Chondrocyte (in vitro differentiated cells): ENCODE measurements around the gene TRIM24. TPM values are rescaled to one million over a fixed set of nuclear protein-coding genes. Genes with fewer than 3 reads are reported as not detected.

Experiments
- DNase-seq: peaks from one replicate; pipeline ENCODE4 v3.0.0; 2021; ENCODE audit warnings: mixed read lengths, low spot score
- H3K27ac Mint-ChIP-seq: one replicate; pipeline ENCODE4 v1.8.0; 2021; ENCODE audit warnings: mild to moderate bottlenecking, moderate library complexity, mixed read lengths; ENCODE audit not compliant: unreplicated experiment
- H3K27me3 Mint-ChIP-seq: 2 replicates; pipeline ENCODE4 v1.8.0; 2021; ENCODE audit warnings: low read depth, mixed read lengths
- H3K36me3 Mint-ChIP-seq: 2 replicates; pipeline ENCODE4 v1.8.0; 2021; ENCODE audit warnings: low read depth, mixed read lengths
- H3K4me1 Mint-ChIP-seq: 2 replicates; pipeline ENCODE4 v1.8.0; 2021; ENCODE audit warnings: low read depth, mild to moderate bottlenecking, mixed read lengths
- H3K4me3 Mint-ChIP-seq: one replicate; pipeline ENCODE4 v1.8.0; 2021; ENCODE audit warnings: mild to moderate bottlenecking, moderate library complexity, mixed read lengths; ENCODE audit not compliant: unreplicated experiment
- H3K9me3 Mint-ChIP-seq: 2 replicates; pipeline ENCODE4 v1.8.0; 2021; ENCODE audit warnings: low read depth, mixed read lengths
- CTCF ChIP-seq: fragments of 200-600 bp; sonication (generic); IDR thresholded peaks from 2 replicates; pipeline ENCODE4 v1.5.0; 2021; ENCODE audit warnings: antibody characterized with exemption, mild to moderate bottlenecking, moderate library complexity
- total RNA-seq: library from RNA; stranded (reverse); gene quantifications from 3 replicates; pipeline ENCODE4 v1.2.1, GENCODE V29; 2021

The TRIM24 gene
- total RNA-seq, 1 donor from 2014 or later, result 31.6 TPM

DNA sequence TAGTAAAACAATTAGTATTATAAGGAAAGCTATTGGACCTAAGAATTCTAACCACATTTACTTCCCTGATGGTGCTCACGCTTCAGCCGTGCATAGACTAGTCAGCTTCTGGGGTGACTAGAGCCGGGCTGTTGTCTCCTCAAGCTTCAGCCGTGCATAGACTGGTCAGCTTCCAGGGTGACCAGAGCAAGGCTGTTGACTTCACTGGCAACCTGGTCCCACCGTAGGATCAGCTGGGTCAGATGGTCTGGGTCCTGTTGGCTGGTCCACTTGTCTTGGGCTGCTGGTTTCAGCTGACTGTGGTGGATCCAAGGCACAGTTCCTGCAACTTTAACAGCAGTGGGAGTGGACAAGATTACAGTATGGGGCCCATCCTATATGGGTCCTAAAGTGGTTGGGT, 99.4 kb downstream of the TRIM24 start:
- no peak for TF ChIP-seq CTCF
- peaks cover 3% of the 10 kb centered on the region for H3K4me1 Mint-ChIP-seq
- H3K27ac Mint-ChIP-seq, result no peak overlapping the region
- H3K9me3 Mint-ChIP-seq, result peaks cover 31% of the 10 kb centered on the region
- peaks cover 70% of the 10 kb centered on the region for H3K36me3 Mint-ChIP-seq
- no peaks in the 10 kb centered on the region for H3K27me3 Mint-ChIP-seq
- no peak overlapping the region for H3K4me3 Mint-ChIP-seq
- DNase-seq, result no peak

GRCh38 chr7:138563808-138564207, 103.7 kb downstream of the TRIM24 start:
- peaks cover 22% of the 10 kb centered on the region for H3K9me3 Mint-ChIP-seq
- DNase-seq, result no peak
- no peak overlapping the region for H3K27ac Mint-ChIP-seq
- TF ChIP-seq CTCF, result no peak
- peaks cover 55% of the 10 kb centered on the region for H3K36me3 Mint-ChIP-seq
- H3K4me3 Mint-ChIP-seq, result no peak overlapping the region
- no peaks in the 10 kb centered on the region for H3K27me3 Mint-ChIP-seq
- H3K4me1 Mint-ChIP-seq, result peaks cover 7% of the 10 kb centered on the region

DNA sequence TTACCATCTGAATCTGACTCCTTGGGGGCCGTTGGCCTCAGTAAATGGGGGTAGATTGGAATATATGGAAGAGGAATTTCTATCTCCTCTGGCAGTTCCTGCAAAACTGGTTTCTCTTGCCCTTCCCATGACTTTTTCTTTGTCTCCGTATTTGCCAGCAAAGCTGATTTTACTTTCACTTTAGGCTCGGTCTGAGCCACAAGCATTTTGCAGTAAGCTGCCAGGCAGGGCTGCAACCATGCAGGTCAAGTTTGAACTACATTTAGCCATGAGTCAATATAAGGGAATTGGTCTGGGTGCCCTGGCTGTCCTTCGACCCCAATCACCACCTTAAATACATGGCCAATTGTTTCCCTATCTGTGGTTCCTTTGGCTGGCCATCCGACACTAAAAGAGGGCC, 104.3 kb downstream of the TRIM24 start:
- Mint-ChIP-seq H3K4me3 (peak overlapping the region; percentile 52), H3K4me1 (peaks cover 7% of the 10 kb centered on the region), H3K36me3 (peaks cover 57% of the 10 kb centered on the region), H3K27ac (peak overlapping the region; percentile 77), H3K9me3 (peaks cover 22% of the 10 kb centered on the region), H3K27me3 (no peaks in the 10 kb centered on the region)
- TF ChIP-seq CTCF, result no peak
- DNase-seq, result no peak

- peaks cover 7% of the 10 kb centered on the region for H3K4me1 Mint-ChIP-seq
- H3K9me3 Mint-ChIP-seq, result peaks cover 22% of the 10 kb centered on the region
- H3K4me3 Mint-ChIP-seq, result no peak overlapping the region
- H3K36me3 Mint-ChIP-seq, result peaks cover 55% of the 10 kb centered on the region
- peak overlapping the region; percentile 30 for H3K27ac Mint-ChIP-seq
- DNase-seq, result no peak
- TF ChIP-seq CTCF, result no peak
- no peaks in the 10 kb centered on the region for H3K27me3 Mint-ChIP-seq
Measured at GRCh38 chr7:138565071-138565450, 105.0 kb downstream of the TRIM24 start.

GRCh38 chr7:138565451-138566114, 105.5 kb downstream of the TRIM24 start:
- Mint-ChIP-seq H3K36me3 (peaks cover 52% of the 10 kb centered on the region), H3K4me1 (peaks cover 7% of the 10 kb centered on the region), H3K27ac (peak overlapping the region; percentile 27), H3K9me3 (peaks cover 22% of the 10 kb centered on the region), H3K27me3 (no peaks in the 10 kb centered on the region), H3K4me3 (no peak overlapping the region)
- DNase-seq, result no peak
- TF ChIP-seq CTCF, result no peak
